HUES64 (cell line): ENCODE measurements around the gene MIPEP.

ENCODE experiments used
- H3K27ac ChIP-seq: 2 replicates; pipeline ENCODE4 v1.7.0; 2013; ENCODE audit warnings: low read depth, low read length, inconsistent platforms
- H3K27me3 ChIP-seq: 2 replicates; pipeline ENCODE4 v1.6.1; 2013; ENCODE audit warnings: mild to moderate bottlenecking, low read length; ENCODE audit not compliant: insufficient read depth
- H3K36me3 ChIP-seq: 2 replicates; pipeline ENCODE4 v1.6.1; 2013; ENCODE audit warnings: mild to moderate bottlenecking, low read length; ENCODE audit not compliant: insufficient read depth
- H3K4me1 ChIP-seq: 2 replicates; pipeline ENCODE4 v1.6.1; 2013; ENCODE audit warnings: mild to moderate bottlenecking, low read length, moderate library complexity; ENCODE audit not compliant: insufficient read depth
- H3K4me3 ChIP-seq: 2 replicates; pipeline ENCODE4 v1.5.1; 2013; ENCODE audit warnings: mild to moderate bottlenecking, low read length, moderate library complexity
- H3K9ac ChIP-seq: 2 replicates; pipeline ENCODE4 v1.6.1; 2013; ENCODE audit warnings: mild to moderate bottlenecking, low read depth, low read length
- H3K9me3 ChIP-seq: 2 replicates; pipeline ENCODE4 v1.6.1; 2013; ENCODE audit warnings: low read depth, low read length; ENCODE audit not compliant: insufficient read depth
- WGBS: fragments of 150-250, 120-280 bp; methylation state at CpG from one replicate; pipeline ENCODE4 v1.1.7; 2013; ENCODE audit warnings: missing lambda C conversion rate; 5-methylcytosine and 5-hydroxymethylcytosine counted together

MIPEP gene

GRCh38 chr13:23808803-23809202, 80.4 kb downstream of the MIPEP start:
- 100% methylated on average over 1 of the region's 1 CpG for WGBS
- Histone ChIP-seq H3K27me3 (no peaks in the 10 kb centered on the region), H3K36me3 (0 out of 2 replicates have a peak, but pooled peaks cover 2% of the 10 kb centered on the region), H3K4me1 (peaks cover 30% of the 10 kb centered on the region), H3K27ac (no peak overlapping the region), H3K9ac (no peak overlapping the region), H3K9me3 (no peaks in the 10 kb centered on the region), H3K4me3 (no peak overlapping the region)

DNA sequence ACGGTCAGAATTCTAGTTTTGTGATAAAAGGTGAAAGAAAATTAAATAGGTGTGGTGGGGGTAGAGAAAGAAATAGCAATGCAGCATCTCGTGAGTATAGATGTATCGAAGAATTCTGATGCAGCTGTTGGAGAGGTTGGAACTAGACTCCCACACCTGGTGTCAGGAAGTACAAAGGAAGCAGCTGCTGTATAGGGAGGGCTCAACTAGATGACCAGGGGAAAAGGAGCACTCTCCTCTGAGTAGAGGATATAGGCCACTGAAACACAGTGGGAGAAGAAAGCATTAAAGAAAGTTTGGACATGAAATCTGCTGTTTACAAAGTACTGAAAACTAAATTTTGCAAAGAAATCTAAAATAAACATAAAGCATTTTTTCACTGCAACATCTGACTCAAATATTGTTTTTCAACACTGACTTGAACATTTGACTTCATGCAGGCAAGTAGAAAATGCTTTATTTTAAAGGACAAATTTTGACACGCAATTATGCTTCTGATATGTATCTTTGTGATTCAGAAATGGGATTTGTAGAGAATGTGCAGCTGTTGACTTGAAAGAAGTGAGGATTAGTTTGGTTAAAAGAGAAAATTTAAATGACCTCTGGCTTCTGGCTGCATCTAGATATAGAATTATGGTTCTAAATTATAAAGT, 82.2 kb downstream of the MIPEP start:
- Histone ChIP-seq H3K4me3 (no peak overlapping the region), H3K36me3 (peaks cover 2% of the 10 kb centered on the region; the same call in 1 of the 2 replicates), H3K9ac (no peak overlapping the region), H3K9me3 (no peaks in the 10 kb centered on the region), H3K27ac (no peak overlapping the region), H3K27me3 (no peaks in the 10 kb centered on the region), H3K4me1 (peaks cover 29% of the 10 kb centered on the region)
- WGBS, result 71% methylated on average over 4 of the region's 4 CpGs

GRCh38 chr13:23805821-23806220, 83.4 kb downstream of the MIPEP start:
- Histone ChIP-seq H3K4me3 (no peak overlapping the region), H3K27me3 (no peaks in the 10 kb centered on the region), H3K36me3 (peaks cover 2% of the 10 kb centered on the region; the same call in 1 of the 2 replicates), H3K4me1 (peaks cover 17% of the 10 kb centered on the region; the same call in 1 of the 2 replicates), H3K27ac (no peak overlapping the region), H3K9me3 (no peaks in the 10 kb centered on the region), H3K9ac (no peak overlapping the region)
- WGBS, result 80% methylated on average over 1 of the region's 1 CpG

DNA sequence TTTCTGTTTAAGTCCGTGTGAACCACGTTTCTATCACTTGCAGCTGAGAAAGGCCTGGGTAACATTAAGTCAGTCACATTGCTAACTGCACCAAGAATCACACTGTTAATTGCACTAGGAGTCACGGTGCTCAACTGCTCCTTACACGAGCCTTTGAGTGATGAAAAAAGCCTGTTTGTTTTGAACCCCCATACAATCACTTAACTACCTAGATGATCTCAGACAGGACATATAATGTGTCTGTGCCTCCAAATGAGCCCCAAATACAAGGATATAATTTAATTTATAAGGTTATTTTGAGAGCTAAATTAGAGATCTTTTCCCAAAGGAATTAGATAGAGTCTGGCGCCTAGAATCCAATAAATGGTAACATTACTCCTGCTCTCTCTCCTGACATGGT, 84.1 kb downstream of the MIPEP start:
- Histone ChIP-seq H3K9me3 (no peaks in the 10 kb centered on the region), H3K4me3 (no peak overlapping the region), H3K36me3 (peaks cover 2% of the 10 kb centered on the region; the same call in 1 of the 2 replicates), H3K4me1 (peaks cover 10% of the 10 kb centered on the region; the same call in 1 of the 2 replicates), H3K9ac (no peak overlapping the region), H3K27ac (no peak overlapping the region), H3K27me3 (no peaks in the 10 kb centered on the region)
- 93% methylated on average over 5 of the region's 5 CpGs for WGBS

GRCh38 chr13:23804166-23804565, 85.0 kb downstream of the MIPEP start:
- H3K9me3 ChIP-seq, result no peaks in the 10 kb centered on the region
- H3K27me3 ChIP-seq, result no peaks in the 10 kb centered on the region
- no peak overlapping the region for H3K27ac ChIP-seq
- no peak overlapping the region for H3K4me3 ChIP-seq
- 100% methylated on average over 1 of the region's 1 CpG for WGBS
- peaks cover 2% of the 10 kb centered on the region; the same call in 1 of the 2 replicates for H3K36me3 ChIP-seq
- no peak overlapping the region for H3K9ac ChIP-seq
- peaks cover 9% of the 10 kb centered on the region; the same call in 1 of the 2 replicates for H3K4me1 ChIP-seq

DNA sequence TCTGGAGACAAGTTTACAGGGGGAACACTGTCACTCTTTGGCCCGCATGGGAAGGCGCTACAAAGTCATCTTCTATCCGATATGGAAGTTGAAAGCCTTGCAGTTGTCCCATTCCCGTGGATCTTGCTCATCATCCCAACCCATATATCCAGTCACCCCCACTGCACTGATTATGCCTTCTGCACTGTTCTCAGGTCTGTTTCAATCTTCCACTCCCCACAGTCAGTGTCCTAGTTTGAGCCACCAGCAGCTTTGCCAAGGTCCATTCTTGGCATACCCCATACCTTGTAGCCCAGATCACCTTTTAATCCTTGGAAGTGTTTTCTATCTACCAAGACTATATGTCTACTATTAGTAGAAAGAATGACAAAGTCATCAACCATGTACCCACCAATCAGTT, 88.1 kb downstream of the MIPEP start:
- H3K27ac ChIP-seq, result no peak overlapping the region
- H3K27me3 ChIP-seq, result no peaks in the 10 kb centered on the region
- peaks cover 21% of the 10 kb centered on the region for H3K36me3 ChIP-seq
- H3K9me3 ChIP-seq, result peaks cover 19% of the 10 kb centered on the region
- 94% methylated on average over 4 of the region's 4 CpGs for WGBS
- H3K9ac ChIP-seq, result no peak overlapping the region
- H3K4me1 ChIP-seq, result no peaks in the 10 kb centered on the region
- no peak overlapping the region for H3K4me3 ChIP-seq

DNA sequence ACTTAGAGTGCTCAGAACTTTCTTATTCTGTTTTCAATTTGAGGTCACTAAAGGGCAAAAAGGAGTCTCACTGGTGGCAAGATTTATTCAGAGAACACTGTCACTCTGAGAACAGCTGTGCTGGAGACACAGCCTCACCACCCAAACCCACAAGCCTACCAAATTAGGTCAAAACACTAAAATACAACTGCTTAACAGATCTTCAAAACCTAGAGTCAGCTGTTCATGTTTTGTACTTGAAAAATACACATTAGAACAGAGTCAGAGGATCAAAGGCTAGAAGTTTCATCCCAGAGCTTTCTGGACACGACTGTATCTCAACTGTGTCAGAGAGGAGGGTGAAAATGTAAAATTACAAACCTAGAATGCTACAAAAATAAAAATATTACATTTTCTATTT, 89.3 kb downstream of the MIPEP start:
- WGBS, result no CpG with 5 or more reads among the region's 1 CpG
- no peaks in the 10 kb centered on the region for H3K27me3 ChIP-seq
- H3K27ac ChIP-seq, result no peak overlapping the region
- H3K4me1 ChIP-seq, result no peaks in the 10 kb centered on the region; the same call in 1 of the 2 replicates
- no peak overlapping the region for H3K4me3 ChIP-seq
- H3K9me3 ChIP-seq, result peaks cover 19% of the 10 kb centered on the region
- no peak overlapping the region for H3K9ac ChIP-seq
- peaks cover 21% of the 10 kb centered on the region for H3K36me3 ChIP-seq

DNA sequence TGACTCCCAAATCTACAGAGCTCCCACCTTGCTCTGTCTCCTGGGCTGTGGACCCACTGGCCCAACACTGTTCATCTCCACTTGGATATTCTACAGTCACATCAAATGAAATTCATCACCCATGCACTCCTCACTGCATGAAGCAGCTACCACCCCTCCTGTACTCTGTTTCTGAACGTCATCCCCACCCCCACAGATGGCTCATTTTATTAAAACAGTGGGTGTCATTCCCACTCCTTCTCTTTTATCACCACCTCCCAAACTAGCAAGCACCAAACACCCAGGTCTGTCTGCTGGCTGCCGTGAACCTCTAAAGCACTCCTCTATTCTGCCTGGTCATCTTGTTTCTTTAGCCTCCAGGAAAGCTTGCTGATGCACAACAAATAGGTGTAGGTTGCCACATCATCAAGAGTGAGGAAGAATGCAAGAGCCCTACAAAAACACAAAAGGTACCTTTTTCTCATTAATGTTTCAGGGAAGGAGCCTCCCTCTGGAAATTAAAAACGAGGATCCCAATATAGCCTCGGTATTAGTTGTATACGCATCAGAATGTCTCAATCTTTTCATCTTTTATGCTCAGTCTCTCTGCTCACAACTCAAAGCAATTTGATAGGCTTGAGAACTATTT, 91.8 kb downstream of the MIPEP start:
- peaks cover 19% of the 10 kb centered on the region for H3K36me3 ChIP-seq
- no peak overlapping the region for H3K9ac ChIP-seq
- peaks cover 19% of the 10 kb centered on the region for H3K9me3 ChIP-seq
- 95% methylated on average over 5 of the region's 5 CpGs for WGBS
- H3K27me3 ChIP-seq, result no peaks in the 10 kb centered on the region
- no peak overlapping the region for H3K27ac ChIP-seq
- no peak overlapping the region for H3K4me3 ChIP-seq
- H3K4me1 ChIP-seq, result no peaks in the 10 kb centered on the region; the same call in 1 of the 2 replicates

DNA sequence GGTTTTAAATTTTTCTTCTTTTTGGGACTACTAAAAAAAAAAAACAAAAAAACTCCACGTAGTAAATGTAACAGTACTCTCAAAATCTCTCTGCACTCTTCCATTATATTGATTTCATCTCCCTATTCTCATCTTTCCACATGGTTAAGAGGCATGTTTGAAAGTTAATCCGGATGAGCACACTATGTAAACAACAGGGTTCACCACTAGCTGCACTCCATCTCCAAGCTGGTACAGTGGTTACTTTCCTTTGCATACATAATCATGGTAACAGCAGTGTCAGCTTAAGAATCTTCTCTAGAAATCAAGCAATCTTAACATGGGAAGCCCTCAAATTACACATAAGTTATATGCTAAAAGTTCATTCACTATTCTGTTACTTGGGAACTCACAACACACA, 92.6 kb downstream of the MIPEP start:
- H3K4me1 ChIP-seq, result no peaks in the 10 kb centered on the region; the same call in 1 of the 2 replicates
- no peak overlapping the region for H3K27ac ChIP-seq
- H3K4me3 ChIP-seq, result no peak overlapping the region
- H3K9ac ChIP-seq, result no peak overlapping the region
- H3K27me3 ChIP-seq, result no peaks in the 10 kb centered on the region
- H3K36me3 ChIP-seq, result peaks cover 19% of the 10 kb centered on the region
- peaks cover 19% of the 10 kb centered on the region for H3K9me3 ChIP-seq
- WGBS, result 94% methylated on average over 2 of the region's 2 CpGs

DNA sequence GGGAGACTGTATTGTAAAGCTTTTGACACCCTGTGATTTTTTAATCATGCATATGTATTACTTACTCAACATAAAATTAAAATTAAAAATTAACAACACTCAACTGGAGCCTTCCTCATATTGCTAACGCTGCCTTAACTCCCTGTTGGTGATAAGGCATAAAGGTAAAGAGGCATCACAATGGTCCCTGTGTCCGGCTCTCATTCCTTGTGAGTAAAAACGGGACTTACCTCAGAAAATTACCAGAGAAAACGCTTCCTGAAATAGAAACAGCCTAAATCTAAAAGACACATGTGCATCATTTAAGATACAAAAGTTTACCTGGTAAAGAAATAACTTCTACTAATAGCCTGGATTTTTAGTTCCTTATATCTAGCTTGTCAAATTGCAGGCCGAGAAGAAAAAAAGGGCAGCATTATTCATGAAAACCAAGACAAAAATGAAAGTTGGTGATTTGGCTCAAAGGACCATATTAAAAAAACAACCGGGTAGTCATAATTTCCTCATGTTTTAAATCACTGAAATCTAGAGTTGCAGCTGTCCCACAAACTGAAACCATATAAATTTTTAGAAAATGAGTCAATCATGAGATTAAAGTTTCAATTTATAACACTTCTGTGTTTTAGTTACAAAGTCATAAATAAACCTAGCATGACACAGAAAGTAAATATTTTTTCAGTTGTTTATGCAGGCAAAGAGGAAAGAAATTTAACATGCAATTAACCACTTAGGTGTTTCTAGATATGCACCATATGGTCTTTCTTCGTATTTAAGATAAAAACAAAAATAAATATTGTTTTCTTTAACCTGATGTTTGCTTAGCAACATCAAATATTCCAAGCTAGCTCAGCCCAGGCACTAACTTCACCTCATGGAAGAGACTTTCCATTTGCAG, 94.7 kb downstream of the MIPEP start:
- peaks cover 19% of the 10 kb centered on the region for H3K9me3 ChIP-seq
- H3K9ac ChIP-seq, result no peak overlapping the region
- no peaks in the 10 kb centered on the region for H3K27me3 ChIP-seq
- H3K27ac ChIP-seq, result no peak overlapping the region
- no peaks in the 10 kb centered on the region; the same call in 1 of the 2 replicates for H3K4me1 ChIP-seq
- 91% methylated on average over 7 of the region's 7 CpGs for WGBS
- H3K36me3 ChIP-seq, result peaks cover 19% of the 10 kb centered on the region
- no peak overlapping the region for H3K4me3 ChIP-seq

- no peaks in the 10 kb centered on the region for H3K27me3 ChIP-seq
- H3K36me3 ChIP-seq, result peaks cover 19% of the 10 kb centered on the region
- WGBS, result 93% methylated on average over 3 of the region's 3 CpGs
- no peaks in the 10 kb centered on the region; the same call in 1 of the 2 replicates for H3K4me1 ChIP-seq
- peaks cover 19% of the 10 kb centered on the region for H3K9me3 ChIP-seq
- no peak overlapping the region for H3K27ac ChIP-seq
- H3K4me3 ChIP-seq, result no peak overlapping the region
- H3K9ac ChIP-seq, result no peak overlapping the region
These were observed 95.5 kb downstream of the MIPEP start for GRCh38 chr13:23793711-23794110.
